Aorta (tissue), 5 donors: Measurements from ENCODE around the gene MAML2. TPM values are rescaled to one million over a fixed set of nuclear protein-coding genes. Genes with fewer than 3 reads are reported as not detected.

Experiments used
- ATAC-seq: fragments of 200-7000 bp; cut with Tn5 transposase; one replicate; pipeline ENCODE4 v1.9.1; 2022; ENCODE audit warnings: moderate library complexity; ENCODE audit not compliant: low FRiP score
- DNase-seq, 2 donors: peaks; one replicate each; pipeline ENCODE4 v3.0.0-alpha.2; 2020
- H3K27ac ChIP-seq, 2 donors: one replicate each; pipeline ENCODE4 v1.5.1; 2013; ENCODE audit warnings: low read length in 2 of 2, mild to moderate bottlenecking in 2 of 2, moderate library complexity in 2 of 2, control low read depth in 1 of 2, inconsistent platforms in 1 of 2, low read depth in 1 of 2
- H3K27me3 ChIP-seq, 2 donors: one replicate each; pipeline ENCODE4 v1.6.1; 2013; ENCODE audit warnings: control low read depth in 1 of 2, low read length in 1 of 2, mild to moderate bottlenecking in 1 of 2, moderate library complexity in 1 of 2; ENCODE audit not compliant: insufficient read depth in 2 of 2, control insufficient read depth in 1 of 2
- H3K36me3 ChIP-seq, 2 donors: one replicate each; pipeline ENCODE4 v1.6.1; 2013; ENCODE audit warnings: control low read depth in 1 of 2, low read length in 1 of 2, mild to moderate bottlenecking in 1 of 2; ENCODE audit not compliant: insufficient read depth in 2 of 2, control insufficient read depth in 1 of 2
- H3K4me1 ChIP-seq, 2 donors: one replicate each; pipeline ENCODE4 v1.6.1; 2013; ENCODE audit warnings: low read length in 2 of 2, control low read depth in 1 of 2, mild to moderate bottlenecking in 1 of 2, moderate library complexity in 1 of 2; ENCODE audit not compliant: insufficient read depth in 2 of 2, control insufficient read depth in 1 of 2
- H3K4me3 ChIP-seq, 2 donors: one replicate each; pipeline ENCODE4 v1.5.1; 2013; ENCODE audit warnings: low read length in 2 of 2, control low read depth in 1 of 2, mild to moderate bottlenecking in 1 of 2
- H3K9me3 ChIP-seq: one replicate; pipeline ENCODE4 v1.6.1; 2013; ENCODE audit warnings: mild to moderate bottlenecking, low read length; ENCODE audit not compliant: control insufficient read depth
- WGBS, 2 donors: extraction: QIAGEN DNeasy Blood & Tissue Kit; methylation state at CpG; one replicate each; pipeline ENCODE4 v1.1.7; 2013; 5-methylcytosine and 5-hydroxymethylcytosine counted together
- intact Hi-C, 2 donors: fragments of 100-400 bp; cut with DNase I; formaldehyde crosslinking; loops; one replicate each; pipeline versions ENCODE4 v1.14.2 to v1.15.0; 2022
- polyA plus RNA-seq, 2 donors: library from polyadenylated mRNA; stranded (reverse); fragments of 200-250 nt; gene quantifications; one replicate each; pipeline ENCODE4 v1.2.3, GENCODE V29; 2013
- total RNA-seq, 2 donors: library from RNA; stranded (reverse); fragmentation: NEBNext Ultra II Directional; extraction: Animal tissue kit (Norgen Biotek cat#: 25700); gene quantifications; one replicate each; pipeline ENCODE4 v1.2.1, GENCODE V29; 2021
- donor health status: healthy with polysubstance abuse.
- donor health status: Bipolar disorder and iron deficiency.
- donor health status: DM: no; HTN: no; CAD: no.
- donor health status: DM: no; HTN: no; CAD: no.
- donor health status: DM: yes; HTN: yes; CAD: no.

Gene MAML2
- total and polyA plus RNA-seq, 4 donors: 6.0 to 27.5 (median 14.0) TPM

DNA sequence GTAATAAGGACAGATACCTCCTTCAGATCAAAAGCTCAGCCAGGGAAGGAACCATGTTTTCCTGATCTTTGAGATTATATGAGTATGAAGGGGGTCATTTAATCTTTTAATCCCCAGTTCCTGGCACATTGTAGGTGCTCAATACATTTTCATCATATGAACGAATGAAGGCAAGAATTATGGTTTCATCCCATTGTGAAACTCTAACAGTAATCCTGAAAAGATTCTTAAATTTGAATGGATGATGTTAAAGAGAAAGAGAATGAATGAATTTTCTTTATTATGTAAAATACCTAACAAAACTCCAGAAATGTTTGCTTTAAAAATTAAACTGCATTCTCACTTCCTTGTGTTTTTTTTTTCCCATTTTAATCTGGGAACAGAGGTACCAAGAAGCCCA lies 256.9 kb downstream of the MAML2 start:
- no peak for DNase-seq
- Histone ChIP-seq H3K4me1 (peaks cover 0 to 2% of the 10 kb centered on the region in 2 donors), H3K27ac (no peak overlapping the region), H3K27me3 (no peaks in the 10 kb centered on the region), H3K9me3 (no peaks in the 10 kb centered on the region), H3K4me3 (no peak overlapping the region), H3K36me3 (no peaks in the 10 kb centered on the region)
- 84 to 87% methylated on average over 1 of the region's 1 CpG for WGBS, 2 donors
- intact Hi-C loops: no loop called here
- no peak for ATAC-seq

DNA sequence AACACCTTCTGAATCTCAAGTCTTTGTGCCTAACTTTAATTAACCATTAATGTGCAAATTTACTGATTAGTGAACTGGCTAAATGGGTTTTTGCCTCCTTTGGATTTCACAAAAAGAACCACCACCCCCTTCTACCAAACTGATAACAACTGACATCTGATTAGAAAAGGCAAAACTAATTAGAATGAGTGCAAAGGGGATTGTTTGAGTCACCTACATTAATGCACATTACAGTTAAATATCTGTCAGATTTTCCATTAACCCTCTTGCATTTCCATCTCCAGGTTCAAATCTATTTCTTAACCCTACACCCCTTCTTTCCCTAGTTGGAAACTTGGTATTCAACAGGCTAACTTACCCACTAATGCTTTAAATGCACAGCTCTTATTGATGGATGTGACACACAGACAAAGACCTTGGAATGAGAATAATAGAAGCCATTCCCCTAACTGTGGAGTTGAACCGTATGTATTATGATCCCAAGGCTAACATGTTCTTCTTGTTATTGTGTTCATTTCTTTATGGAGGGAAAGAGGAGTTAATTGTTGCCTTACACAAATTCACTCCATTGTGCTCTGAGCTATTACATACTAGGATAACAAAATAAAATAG lies 257.6 kb downstream of the MAML2 start:
- H3K4me1 ChIP-seq: peaks cover 0 to under 1% of the 10 kb centered on the region in 2 donors
- H3K27me3 ChIP-seq: no peaks in the 10 kb centered on the region
- intact Hi-C loops: no loop called here
- no peak overlapping the region for H3K27ac ChIP-seq
- ATAC-seq: no peak
- DNase-seq: no peak
- no peaks in the 10 kb centered on the region for H3K9me3 ChIP-seq
- WGBS, 2 donors: 87 to 94% methylated on average over 1 of the region's 1 CpG
- H3K4me3 ChIP-seq: no peak overlapping the region
- H3K36me3 ChIP-seq: no peaks in the 10 kb centered on the region

DNA sequence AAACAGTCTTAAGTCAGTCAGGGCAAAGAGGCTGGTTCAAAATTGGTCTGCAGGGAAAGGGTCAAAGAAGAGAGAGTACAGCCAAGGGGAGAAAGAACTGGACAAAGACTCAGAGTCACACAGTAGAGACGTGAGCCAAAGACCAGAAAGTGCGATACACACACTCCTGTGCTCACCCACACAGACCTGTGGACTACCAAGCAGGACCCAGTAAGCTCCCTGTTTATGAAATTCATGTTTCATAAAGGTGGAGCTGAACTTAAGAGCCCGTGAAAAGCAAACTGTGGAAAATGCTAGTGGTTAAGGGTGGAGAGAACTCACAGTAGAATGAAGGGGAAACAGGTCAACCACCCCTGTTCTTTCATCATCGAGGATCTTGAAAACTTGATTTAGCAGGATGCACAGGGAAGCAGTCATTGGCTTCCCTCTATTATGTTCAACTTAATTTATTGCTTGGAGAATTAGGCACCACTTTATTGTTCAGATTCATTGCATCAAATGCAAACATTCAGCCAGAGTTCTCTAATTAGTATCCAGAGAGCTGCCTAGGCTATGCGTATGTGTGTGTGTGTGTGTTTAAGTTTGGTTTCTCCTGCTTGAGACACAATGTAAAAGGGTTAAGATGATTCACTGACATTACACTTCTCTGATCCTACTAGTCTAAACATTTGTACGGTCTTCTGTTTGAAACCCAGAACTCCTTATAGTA lies 258.2 kb downstream of the MAML2 start:
- H3K4me3 ChIP-seq: no peak overlapping the region
- 60 to 72% methylated on average over 6 of the region's 6 CpGs for WGBS, 2 donors
- DNase-seq (no peak), ATAC-seq (no peak)
- H3K27ac ChIP-seq: no peak overlapping the region
- intact Hi-C loops: no loop called here
- H3K27me3 ChIP-seq: no peaks in the 10 kb centered on the region
- H3K4me1 ChIP-seq: no peaks in the 10 kb centered on the region
- no peaks in the 10 kb centered on the region for H3K9me3 ChIP-seq
- no peaks in the 10 kb centered on the region for H3K36me3 ChIP-seq

DNA sequence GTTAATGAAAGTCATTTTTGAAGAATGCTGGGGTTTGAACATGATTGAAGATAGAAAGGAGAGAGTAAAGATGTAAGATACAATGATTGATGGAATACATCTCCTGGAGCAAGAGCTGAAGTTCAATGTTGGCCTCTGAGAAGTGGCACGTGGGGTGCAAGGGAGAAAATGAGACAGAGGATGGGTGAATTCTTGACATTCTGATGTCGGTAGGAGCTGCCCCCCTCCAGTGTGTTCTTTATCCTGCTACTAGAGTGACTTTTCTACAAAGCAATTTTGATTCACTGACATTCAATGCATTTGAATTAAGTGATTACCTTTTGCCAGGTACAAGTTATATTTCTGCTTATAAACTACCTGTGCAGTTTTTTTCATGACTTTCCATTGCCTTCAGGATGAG lies 260.1 kb downstream of the MAML2 start:
- intact Hi-C loops: no loop called here
- Histone ChIP-seq H3K36me3 (no peaks in the 10 kb centered on the region), H3K9me3 (no peaks in the 10 kb centered on the region), H3K27ac (no peak overlapping the region), H3K4me3 (no peak overlapping the region), H3K4me1 (no peaks in the 10 kb centered on the region), H3K27me3 (no peaks in the 10 kb centered on the region)
- WGBS, 2 donors: 88 to 94% methylated on average over 2 of the region's 2 CpGs
- ATAC-seq: no peak
- no peak for DNase-seq

- Histone ChIP-seq H3K27me3 (no peaks in the 10 kb centered on the region), H3K27ac (no peak overlapping the region), H3K4me1 (no peaks in the 10 kb centered on the region), H3K36me3 (no peaks in the 10 kb centered on the region), H3K9me3 (no peaks in the 10 kb centered on the region), H3K4me3 (no peak overlapping the region)
- DNase-seq: no peak
- intact Hi-C loops: no loop called here
- WGBS, 2 donors: 85 to 87% methylated on average over 11 of the region's 11 CpGs
- ATAC-seq: no peak
Measured at GRCh38 chr11:96082002-96082899, 260.7 kb downstream of the MAML2 start.

DNA sequence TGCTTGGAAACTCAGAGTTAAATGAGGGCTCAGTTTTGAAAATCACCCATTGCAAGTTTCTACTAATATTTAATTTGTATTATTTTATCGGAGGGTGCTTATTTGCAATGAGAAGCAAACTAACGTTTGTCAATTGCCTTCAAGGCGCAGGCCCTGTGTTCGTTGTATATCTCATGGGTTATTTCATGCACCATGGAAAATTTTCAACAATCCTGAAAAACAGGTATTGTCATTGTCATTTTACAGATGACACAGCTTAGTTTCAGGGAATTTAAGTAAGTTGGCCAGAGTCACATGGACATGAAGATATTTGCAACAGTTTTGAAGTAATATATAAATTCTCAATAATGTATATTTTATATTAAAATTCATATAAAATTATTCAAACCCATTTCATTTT lies 261.4 kb downstream of the MAML2 start:
- no peak overlapping the region for H3K4me3 ChIP-seq
- no peak for ATAC-seq
- no peaks in the 10 kb centered on the region for H3K9me3 ChIP-seq
- DNase-seq: no peak
- intact Hi-C loops: no loop called here
- H3K36me3 ChIP-seq: no peaks in the 10 kb centered on the region
- H3K27ac ChIP-seq: no peak overlapping the region
- WGBS, 2 donors: 72 to 84% methylated on average over 4 of the region's 4 CpGs
- peaks cover 0 to under 1% of the 10 kb centered on the region in 2 donors for H3K4me1 ChIP-seq
- H3K27me3 ChIP-seq: no peaks in the 10 kb centered on the region

- intact Hi-C loops: no loop called here
- no peak for DNase-seq
- no peaks in the 10 kb centered on the region for H3K27me3 ChIP-seq
- H3K9me3 ChIP-seq: no peaks in the 10 kb centered on the region
- no peak overlapping the region for H3K4me3 ChIP-seq
- H3K36me3 ChIP-seq: no peaks in the 10 kb centered on the region
- peaks cover 3% of the 10 kb centered on the region in 2 donors for H3K4me1 ChIP-seq
- ATAC-seq: no peak
- 88 to 93% methylated on average over 4 of the region's 4 CpGs for WGBS, 2 donors
- H3K27ac ChIP-seq: no peak overlapping the region
Measured at GRCh38 chr11:96079691-96080090, 263.3 kb downstream of the MAML2 start.

GRCh38 chr11:96075532-96075959 lies 267.4 kb downstream of the MAML2 start:
- Histone ChIP-seq H3K27me3 (no peaks in the 10 kb centered on the region), H3K4me1 (peaks cover 3 to 8% of the 10 kb centered on the region in 2 donors), H3K27ac (no peak overlapping the region), H3K36me3 (no peaks in the 10 kb centered on the region), H3K4me3 (no peak overlapping the region), H3K9me3 (no peaks in the 10 kb centered on the region)
- 69 to 70% methylated on average over 5 of the region's 5 CpGs for WGBS, 2 donors
- DNase-seq: no peak
- no peak for ATAC-seq
- intact Hi-C loops: no loop called here
